Endothelial cell (in vitro differentiated cells): ENCODE measurements around the gene EXD1. TPM values are rescaled to one million over a fixed set of nuclear protein-coding genes. Genes with fewer than 3 reads are reported as not detected.

Experiments used
- DNase-seq: peaks from one replicate; pipeline ENCODE4 v3.0.0; 2021; ENCODE audit warnings: low spot score
- H3K27ac Mint-ChIP-seq: one replicate; pipeline ENCODE4 v1.8.0; 2021; ENCODE audit warnings: mixed read lengths, inconsistent platforms; ENCODE audit not compliant: unreplicated experiment
- H3K27me3 Mint-ChIP-seq: one replicate; pipeline ENCODE4 v1.8.0; 2021; ENCODE audit warnings: mild to moderate bottlenecking, moderate library complexity, mixed read lengths, inconsistent platforms; ENCODE audit not compliant: unreplicated experiment
- H3K36me3 Mint-ChIP-seq: one replicate; pipeline ENCODE4 v1.8.0; 2021; ENCODE audit warnings: mild to moderate bottlenecking, low read depth, mixed read lengths, inconsistent platforms; ENCODE audit not compliant: unreplicated experiment
- H3K4me1 Mint-ChIP-seq: one replicate; pipeline ENCODE4 v1.8.0; 2021; ENCODE audit warnings: mild to moderate bottlenecking, mixed read lengths, inconsistent platforms; ENCODE audit not compliant: unreplicated experiment
- H3K4me3 Mint-ChIP-seq: one replicate; pipeline ENCODE4 v1.8.0; 2021; ENCODE audit warnings: mild to moderate bottlenecking, mixed read lengths, inconsistent platforms; ENCODE audit not compliant: unreplicated experiment
- H3K9me3 Mint-ChIP-seq: one replicate; pipeline ENCODE4 v1.8.0; 2021; ENCODE audit warnings: mixed read lengths, inconsistent platforms; ENCODE audit not compliant: unreplicated experiment
- CTCF ChIP-seq: fragments of 200-600 bp; sonication (generic); IDR thresholded peaks from one replicate; pipeline ENCODE4 v1.5.0; 2021; ENCODE audit warnings: antibody characterized with exemption; ENCODE audit not compliant: unreplicated experiment
- total RNA-seq: library from RNA; stranded (reverse); fragmentation: NEBNext Ultra II Directional; extraction: Animal tissue kit (Norgen Biotek cat#: 25700); gene quantifications from one replicate; pipeline ENCODE4 v1.2.1, GENCODE V29; 2021; ENCODE audit not compliant: unreplicated experiment

EXD1 gene
- total RNA-seq, 1 donor from 2014 or later: not detected

- Mint-ChIP-seq H3K36me3 (no peaks in the 10 kb centered on the region), H3K4me1 (no peaks in the 10 kb centered on the region), H3K27ac (no peak overlapping the region), H3K27me3 (no peaks in the 10 kb centered on the region), H3K4me3 (no peak overlapping the region), H3K9me3 (no peaks in the 10 kb centered on the region)
- DNase-seq: no peak
- no peak for TF ChIP-seq CTCF
These were observed 61.5 kb downstream of the EXD1 start for GRCh38 chr15:41169086-41169485.

- H3K27ac Mint-ChIP-seq: peak overlapping the region; percentile 62
- TF ChIP-seq CTCF: no peak
- no peaks in the 10 kb centered on the region for H3K27me3 Mint-ChIP-seq
- peaks cover 12% of the 10 kb centered on the region for H3K4me1 Mint-ChIP-seq
- no peak overlapping the region for H3K4me3 Mint-ChIP-seq
- H3K9me3 Mint-ChIP-seq: no peaks in the 10 kb centered on the region
- peaks cover 5% of the 10 kb centered on the region for H3K36me3 Mint-ChIP-seq
- DNase-seq: no peak
These were observed 68.8 kb downstream of the EXD1 start for GRCh38 chr15:41161736-41162135.

- Mint-ChIP-seq H3K4me1 (peaks cover 12% of the 10 kb centered on the region), H3K4me3 (no peak overlapping the region), H3K27ac (peak overlapping the region; percentile 62), H3K36me3 (peaks cover 5% of the 10 kb centered on the region), H3K9me3 (no peaks in the 10 kb centered on the region), H3K27me3 (no peaks in the 10 kb centered on the region)
- no peak for DNase-seq
- no peak for TF ChIP-seq CTCF
These were observed 69.2 kb downstream of the EXD1 start for GRCh38 chr15:41161336-41161735.

GRCh38 chr15:41160639-41161315 is 69.8 kb downstream of the EXD1 start:
- H3K27ac Mint-ChIP-seq: no peak overlapping the region
- H3K9me3 Mint-ChIP-seq: no peaks in the 10 kb centered on the region
- no peak for DNase-seq
- no peak for TF ChIP-seq CTCF
- H3K4me3 Mint-ChIP-seq: no peak overlapping the region
- peaks cover 12% of the 10 kb centered on the region for H3K4me1 Mint-ChIP-seq
- H3K36me3 Mint-ChIP-seq: peaks cover 5% of the 10 kb centered on the region
- H3K27me3 Mint-ChIP-seq: no peaks in the 10 kb centered on the region

GRCh38 chr15:41154412-41154811 is 76.1 kb downstream of the EXD1 start:
- Mint-ChIP-seq H3K4me1 (peaks cover 3% of the 10 kb centered on the region), H3K27ac (peak overlapping the region; percentile 67), H3K27me3 (no peaks in the 10 kb centered on the region), H3K9me3 (no peaks in the 10 kb centered on the region), H3K4me3 (no peak overlapping the region), H3K36me3 (no peaks in the 10 kb centered on the region)
- DNase-seq: peak; percentile 4
- TF ChIP-seq CTCF: no peak
